ENCODE data around the gene CHID1.

CHID1 gene

DNA sequence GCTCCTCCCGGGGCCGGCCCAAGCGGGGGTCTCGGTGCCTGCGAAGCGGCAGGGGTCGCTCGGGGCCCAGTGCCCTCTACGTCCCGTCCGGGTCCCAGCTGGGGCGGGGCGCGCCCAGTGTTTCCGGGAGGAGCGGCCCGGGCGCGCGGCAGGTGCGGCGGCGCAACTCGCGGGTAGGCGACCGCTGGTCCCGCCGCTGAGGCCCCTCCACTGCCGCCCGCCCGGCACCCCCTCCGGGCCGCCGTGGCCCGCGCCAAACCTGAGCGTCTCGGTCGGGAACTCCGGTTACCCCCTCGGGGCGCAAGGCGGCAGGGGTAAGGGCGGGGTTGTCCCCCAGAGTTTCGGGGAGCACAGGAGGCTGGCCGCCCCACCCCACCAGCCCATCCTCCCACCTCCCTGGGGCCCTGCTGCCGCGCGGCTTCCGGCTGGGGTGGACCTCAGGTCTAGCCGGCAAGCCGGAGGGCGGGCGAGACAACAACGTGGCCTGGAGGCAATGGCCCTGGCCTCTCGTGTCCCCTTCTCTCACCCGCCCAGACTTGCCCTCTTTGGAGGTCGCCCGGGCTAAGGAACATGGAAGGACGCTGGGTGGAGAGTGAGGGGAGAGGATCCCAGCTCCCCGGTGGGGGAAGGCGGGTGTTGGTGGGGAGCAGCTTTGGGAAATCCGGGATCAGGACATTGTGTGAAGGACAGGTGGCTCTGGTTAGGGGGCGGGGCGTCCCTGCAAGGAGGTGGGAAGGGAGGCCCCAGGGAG is 83.3 kb downstream of the CHID1 start:
- in situ Hi-C loops (cut with MboI; ENCODE audit: low sequenced_read_pairs): no loop called here

DNA sequence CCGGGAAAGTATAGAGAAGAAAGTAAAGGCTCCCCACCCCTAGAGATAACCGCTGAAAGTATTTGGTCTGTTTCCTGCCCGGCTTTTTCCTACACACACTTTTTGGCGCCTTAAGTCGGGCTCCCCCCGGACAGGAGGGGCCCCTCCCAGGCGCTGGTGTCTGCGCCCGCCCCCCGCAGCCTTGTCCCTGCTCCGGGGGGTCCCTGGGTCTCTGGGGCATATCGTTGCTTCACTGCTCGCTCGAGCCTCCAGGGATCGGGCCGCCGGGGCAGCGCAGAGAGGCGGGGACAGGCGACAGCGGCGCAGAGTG is 83.8 kb downstream of the CHID1 start:
- in situ Hi-C loops (cut with MboI; ENCODE audit: low sequenced_read_pairs): no loop called here

DNA sequence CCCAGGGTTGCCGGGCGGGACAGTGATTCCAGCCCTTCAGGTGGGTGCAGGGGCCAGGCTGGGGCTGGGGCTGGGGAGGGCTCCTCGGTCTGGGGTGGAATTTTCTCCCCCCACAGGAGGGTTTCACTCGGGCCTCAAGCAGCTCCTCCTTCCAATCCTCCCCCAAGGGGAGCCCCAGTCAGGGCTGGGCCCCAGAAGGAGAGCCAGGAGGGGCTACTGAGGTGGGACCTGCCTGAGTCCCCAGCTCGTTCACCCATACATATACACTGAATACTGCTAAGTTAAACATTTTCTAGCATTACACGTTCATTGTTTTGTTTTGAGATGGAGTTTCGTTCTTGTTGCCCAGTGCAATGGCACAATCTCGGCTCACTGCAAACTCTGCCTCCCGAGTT is 84.4 kb downstream of the CHID1 start:
- in situ Hi-C loops (cut with MboI; ENCODE audit: low sequenced_read_pairs): no loop called here

DNA sequence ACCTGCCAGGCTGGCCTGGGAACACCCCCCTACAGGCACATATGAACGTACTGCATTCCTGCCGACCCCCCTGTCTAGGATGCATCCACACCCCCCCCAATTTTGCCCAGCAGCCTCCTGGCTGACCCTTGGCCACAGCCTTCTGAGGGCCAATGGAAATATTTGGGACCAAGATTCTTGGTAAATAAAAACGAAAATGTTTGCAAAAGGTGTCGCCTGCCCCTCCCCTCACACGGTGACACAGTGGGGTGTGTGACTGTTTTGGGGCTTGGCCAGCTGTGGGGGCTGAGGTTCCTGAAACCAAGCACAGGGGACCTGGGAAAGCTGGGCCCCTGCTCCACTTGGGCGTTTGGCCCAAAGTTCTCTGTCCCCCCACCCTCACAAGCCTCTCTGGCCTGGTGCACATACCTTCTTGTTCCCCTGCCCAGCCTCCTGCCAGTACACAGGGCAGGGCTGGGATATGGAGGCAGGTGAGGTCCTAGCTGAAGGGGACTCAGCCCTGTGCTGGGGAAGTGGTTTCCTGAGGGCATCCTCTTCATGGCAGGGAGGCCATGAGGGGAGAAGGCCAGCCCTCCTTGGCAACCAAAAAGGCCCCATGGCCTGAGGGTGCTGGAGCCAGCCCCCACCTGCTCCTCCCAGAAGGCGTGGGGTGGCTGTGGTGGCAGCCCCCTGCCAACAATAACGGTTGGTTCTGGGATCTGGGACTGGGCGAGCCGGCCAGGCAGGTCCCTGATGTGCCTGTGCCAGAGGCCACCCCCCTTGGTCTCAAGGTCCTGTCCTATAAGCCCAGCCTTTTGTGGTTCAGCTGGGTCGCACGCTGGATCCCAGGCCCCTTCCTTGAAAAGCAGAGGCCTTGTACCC is 85.0 kb downstream of the CHID1 start:
- in situ Hi-C loops (cut with MboI; ENCODE audit: low sequenced_read_pairs): no loop called here

DNA sequence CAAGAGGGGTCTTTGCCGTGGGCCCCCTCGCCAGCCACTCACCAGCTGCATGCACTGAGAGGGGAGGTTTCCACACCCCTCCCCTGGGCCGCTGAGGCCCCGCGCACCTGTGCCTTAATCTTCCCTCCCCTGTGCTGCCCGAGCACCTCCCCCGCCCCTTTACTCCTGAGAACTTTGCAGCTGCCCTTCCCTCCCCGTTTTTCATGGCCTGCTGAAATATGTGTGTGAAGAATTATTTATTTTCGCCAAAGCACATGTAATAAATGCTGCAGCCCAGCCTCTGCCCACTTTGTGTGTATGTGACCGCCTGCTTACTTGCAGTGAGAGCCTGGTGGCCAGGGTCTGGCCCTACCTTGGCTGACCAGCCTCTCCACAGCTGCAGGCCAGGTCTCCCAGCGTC is 85.7 kb downstream of the CHID1 start:
- in situ Hi-C loops (cut with MboI; ENCODE audit: low sequenced_read_pairs): no loop called here

DNA sequence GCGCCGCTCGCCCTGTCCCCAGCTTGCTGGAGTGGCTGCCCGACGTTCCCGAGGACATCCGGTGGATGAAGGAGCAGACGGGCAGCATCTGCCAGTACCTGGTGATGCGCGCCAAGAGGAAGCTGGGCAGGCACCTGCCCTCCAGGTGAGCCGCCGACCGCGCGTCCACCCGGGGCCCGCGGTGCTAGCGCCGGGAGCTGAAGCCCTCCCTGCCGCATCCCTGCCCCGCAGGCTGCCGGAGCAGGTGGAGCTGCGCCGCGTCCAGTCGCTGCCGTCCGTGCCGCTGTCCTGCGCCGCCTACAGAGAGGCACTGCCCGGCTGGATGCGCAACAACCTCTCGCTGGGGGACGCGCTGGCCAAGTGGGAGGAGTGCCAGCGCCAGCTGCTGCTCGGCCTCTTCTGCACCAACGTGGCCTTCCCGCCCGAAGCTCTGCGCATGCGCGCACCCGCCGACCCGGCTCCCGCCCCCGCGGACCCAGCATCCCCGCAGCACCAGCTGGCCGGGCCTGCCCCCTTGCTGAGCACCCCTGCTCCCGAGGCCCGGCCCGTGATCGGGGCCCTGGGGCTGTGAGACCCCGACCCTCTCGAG is 86.2 kb downstream of the CHID1 start:
- in situ Hi-C loops (cut with MboI; ENCODE audit: low sequenced_read_pairs): no loop called here

DNA sequence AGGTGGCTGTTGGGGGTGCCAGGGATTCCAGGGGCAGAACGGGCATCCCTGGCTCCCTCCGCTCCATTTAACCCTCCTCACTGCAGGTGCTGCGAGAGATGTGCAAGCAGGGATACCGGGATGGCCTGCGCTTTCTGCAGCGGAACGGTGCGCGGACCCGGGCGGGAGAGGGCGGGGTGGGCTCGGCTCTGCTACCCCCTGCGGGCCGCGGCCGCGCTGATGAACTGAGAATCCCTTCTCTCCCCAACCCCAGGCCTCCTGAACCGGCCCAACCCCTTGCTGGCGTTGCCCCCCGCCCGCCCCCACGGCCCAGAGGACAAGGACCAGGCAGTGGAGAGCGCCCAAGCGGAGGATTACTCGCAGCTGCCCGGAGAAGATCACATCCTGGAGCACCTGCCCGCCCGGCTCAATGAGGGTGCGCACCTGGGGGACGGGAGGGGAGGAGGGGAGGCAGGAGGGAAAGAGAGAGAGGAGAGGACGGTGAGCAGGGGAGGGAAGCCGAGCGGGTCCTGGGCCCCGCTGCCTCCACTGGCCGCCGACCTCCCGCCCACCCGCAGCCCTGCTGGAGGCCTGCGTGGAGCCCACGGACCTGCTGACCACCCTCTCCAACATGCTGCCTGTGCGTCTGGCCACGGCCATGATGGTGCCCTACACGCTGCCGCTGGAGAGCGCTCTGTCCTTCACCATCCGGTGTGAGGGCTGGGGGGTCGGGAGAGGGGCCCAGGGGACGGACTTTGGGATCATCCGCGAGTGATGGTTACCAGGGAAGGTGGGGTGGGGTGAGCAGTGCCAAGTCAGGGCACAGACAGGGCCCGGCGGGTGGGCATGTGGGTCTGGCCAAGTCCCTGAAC is 86.9 kb downstream of the CHID1 start:
- in situ Hi-C loops (cut with MboI; ENCODE audit: low sequenced_read_pairs): no loop called here

DNA sequence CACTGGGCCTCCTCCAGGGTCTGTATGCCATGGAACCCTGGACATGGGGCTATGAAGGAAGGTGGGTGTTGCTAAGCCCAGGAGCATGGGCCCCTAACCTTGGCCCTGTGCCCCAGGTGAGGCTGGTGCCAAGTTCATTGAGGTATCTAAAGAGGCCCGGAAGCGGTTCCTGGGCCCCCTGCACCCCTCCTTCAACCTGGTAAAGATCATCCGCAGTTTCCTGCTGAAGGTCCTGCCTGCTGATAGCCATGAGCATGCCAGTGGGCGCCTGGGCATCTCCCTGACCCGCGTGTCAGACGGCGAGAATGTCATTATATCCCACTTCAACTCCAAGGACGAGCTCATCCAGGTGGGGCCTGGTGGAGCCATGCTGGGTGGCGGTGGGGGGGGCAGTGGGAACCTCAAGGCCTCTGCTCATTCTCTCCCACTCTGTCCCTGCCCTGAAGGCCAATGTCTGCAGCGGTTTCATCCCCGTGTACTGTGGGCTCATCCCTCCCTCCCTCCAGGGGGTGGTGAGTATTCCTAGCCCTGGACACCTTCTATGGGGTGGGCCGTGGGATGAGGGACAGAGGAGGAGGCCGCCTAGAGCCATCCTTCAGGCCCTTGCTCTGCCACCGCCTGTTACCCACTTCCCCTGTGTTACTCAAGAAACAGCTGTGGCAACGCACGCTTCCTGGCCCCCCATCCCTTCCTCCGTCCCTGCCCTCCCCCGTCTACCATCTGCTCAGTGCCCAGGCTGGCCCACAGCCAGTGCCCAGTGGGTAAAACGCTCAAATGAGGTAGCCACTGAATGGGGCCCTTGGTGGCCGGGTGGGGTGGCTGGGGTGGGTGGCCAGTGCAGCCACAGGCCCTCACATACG is 88.9 kb downstream of the CHID1 start:
- in situ Hi-C loops (cut with MboI; ENCODE audit: low sequenced_read_pairs): no loop called here

DNA sequence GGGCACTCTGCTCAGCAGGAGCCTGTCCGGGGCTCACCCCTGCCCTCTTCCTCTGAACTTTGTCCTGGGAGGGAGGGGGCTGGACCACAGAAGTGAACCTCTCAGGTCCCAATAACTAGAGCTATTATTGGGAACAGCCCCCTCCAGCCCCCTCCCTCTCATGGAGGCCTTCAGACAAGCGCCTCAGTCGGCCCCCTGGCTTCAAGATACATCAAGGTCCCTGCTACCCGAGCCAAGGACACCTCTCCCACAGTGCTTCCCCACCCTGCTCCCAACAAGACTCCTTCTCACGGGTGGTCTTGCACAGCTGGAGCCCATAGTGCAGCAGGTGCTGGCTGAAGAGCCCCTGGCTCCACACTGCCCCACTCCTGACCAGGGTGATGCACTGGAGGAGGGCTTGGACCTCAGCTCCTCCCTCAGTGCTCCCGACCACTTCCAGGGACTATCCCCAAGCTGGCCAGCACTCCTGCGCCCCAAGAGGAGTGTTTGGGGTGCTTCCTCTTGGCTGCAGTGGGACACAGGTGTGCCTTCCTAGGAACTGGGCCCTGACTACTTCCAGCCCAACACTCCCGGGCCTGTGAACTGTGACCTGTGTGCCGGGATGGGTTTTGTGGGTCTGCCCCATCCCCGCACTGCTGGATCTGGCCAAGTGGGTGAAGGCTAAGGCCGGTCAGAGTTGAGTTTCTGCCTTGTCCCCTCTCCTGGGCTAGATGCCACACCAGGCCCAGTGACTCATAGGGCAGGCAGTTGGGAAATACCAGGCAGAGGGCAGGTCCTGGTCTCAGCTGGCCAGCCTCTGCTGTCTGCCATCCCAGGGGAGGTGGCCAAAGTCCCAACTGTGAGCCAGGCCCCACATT is 89.7 kb downstream of the CHID1 start:
- in situ Hi-C loops (cut with MboI; ENCODE audit: low sequenced_read_pairs): no loop called here

DNA sequence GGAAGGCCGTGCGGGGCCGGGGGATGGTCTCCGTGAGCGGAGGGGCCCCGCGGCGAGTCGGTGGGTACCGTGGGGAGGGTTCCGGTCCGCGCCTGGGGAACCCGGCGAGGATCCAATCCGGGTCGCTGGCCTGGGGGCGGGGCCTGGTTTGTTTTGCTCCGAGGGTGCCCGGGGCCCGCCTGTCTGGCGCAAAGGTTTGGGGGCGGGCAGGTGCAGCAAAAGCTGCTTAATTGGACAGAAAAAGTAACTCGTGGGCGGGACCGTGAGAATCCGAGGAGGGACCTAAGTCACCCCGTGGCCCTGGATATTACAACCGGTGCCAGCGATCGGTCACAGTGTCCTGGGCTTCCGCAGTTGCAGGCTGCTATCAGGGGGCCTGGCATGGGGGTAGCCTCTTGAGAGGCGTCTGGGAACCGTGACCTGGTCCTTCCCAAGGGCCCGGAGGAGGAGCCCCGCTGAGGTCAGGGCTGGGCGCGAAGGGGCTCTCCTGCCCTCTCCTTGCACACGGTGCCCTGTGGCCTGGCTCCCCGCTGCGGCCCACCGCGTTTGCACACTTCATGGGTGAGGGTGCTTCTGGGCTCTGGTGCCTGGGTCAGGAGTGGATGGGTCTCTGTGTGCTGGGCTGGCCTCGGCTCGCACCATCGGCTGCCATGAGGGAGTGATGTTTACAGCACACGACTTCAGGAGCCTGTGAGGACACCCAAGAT is 90.5 kb downstream of the CHID1 start:
- in situ Hi-C loops (cut with MboI; ENCODE audit: low sequenced_read_pairs): no loop called here

DNA sequence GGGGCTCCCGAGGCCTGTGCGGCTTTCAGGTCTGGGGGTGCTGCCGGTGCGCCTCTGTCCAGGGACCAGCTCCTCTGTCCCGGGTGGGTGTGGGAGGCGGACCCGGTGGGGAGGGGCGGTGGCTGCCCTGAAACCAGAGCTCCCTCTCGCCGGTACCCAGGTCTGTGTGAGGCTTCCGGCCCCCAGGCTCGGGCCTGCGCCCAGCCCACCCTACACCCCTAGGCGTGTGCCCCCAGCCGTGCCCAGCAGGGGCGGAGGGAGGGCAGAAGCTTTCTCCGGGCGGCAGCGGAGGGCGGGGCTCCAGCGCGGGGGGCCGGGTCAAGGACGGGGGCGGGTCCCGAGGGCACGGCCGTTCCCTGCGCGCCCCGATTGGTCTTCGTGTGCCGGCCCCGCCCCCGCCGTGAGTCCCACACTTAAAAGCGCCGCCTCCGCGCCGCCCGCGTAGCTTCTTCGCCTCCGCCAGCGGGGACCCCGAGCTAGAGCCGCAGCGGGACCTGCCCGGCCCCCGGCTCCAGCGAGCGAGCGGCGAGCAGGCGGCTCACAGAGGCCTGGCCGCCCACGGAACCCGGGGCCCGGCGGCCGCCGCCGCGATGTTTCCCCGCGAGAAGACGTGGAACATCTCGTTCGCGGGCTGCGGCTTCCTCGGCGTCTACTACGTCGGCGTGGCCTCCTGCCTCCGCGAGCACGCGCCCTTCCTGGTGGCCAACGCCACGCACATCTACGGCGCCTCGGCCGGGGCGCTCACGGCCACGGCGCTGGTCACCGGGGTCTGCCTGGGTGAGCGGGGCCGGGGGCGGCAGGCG is 91.3 kb downstream of the CHID1 start:
- in situ Hi-C loops (cut with MboI; ENCODE audit: low sequenced_read_pairs): no loop called here

DNA sequence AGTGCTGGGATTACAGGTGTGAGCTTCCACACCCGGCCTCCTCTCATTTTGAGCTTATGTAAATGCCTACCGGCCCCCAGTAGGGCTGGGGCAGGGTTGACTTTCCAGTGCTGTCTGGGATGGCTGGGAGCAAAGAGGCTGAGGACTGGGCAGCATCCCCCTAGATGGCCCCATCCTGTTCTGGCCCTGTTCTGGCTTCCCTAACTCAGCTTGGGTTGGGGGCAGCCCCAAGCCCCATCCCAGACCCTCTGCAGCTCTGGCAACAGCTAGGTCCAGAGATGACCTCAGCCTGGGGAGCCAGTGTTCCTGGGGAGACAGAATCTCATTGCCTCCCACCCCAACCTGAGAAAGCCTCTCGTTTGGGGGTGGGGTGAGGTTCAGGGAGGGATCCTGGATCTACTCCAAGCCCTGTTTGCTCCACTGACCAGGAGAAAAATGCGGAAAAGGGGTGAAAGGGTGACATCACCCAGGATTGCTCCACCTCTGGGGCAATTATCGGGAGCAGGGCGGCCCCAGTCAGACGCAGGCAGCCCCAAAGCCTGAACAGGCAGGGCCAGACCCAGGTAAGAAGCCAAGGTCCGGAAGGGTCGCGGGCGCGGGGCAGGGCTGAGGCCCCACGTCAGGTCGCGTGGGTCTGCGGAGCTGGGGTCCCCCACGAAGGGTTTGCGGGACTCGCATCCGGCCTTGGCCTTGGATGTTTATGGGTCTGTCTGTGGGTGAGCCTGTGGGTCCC is 92.0 kb downstream of the CHID1 start, which contains the start of gene PNPLA2:
TSS of gene PNPLA2 (plus strand) at position 519 of the 733 bp plus-strand sequence. CDS start 805 bp downstream, outside the sequence.
- in situ Hi-C loops (cut with MboI; ENCODE audit: low sequenced_read_pairs): no loop called here

Measured in HL-60/S4 (cell line).